Left hindlimb (tissue), 1 donor: ENCODE results near the gene ZNF644.
"Not testable (repeated sequence)": the region's sequence is repeated elsewhere in the genome, so short reads cannot be mapped to it uniquely, and the experiment has no call there.

Experiments used
- DNase-seq: peaks from one replicate; pipeline ENCODE4 v3.0.0-alpha.2; 2018

The ZNF644 gene

DNA sequence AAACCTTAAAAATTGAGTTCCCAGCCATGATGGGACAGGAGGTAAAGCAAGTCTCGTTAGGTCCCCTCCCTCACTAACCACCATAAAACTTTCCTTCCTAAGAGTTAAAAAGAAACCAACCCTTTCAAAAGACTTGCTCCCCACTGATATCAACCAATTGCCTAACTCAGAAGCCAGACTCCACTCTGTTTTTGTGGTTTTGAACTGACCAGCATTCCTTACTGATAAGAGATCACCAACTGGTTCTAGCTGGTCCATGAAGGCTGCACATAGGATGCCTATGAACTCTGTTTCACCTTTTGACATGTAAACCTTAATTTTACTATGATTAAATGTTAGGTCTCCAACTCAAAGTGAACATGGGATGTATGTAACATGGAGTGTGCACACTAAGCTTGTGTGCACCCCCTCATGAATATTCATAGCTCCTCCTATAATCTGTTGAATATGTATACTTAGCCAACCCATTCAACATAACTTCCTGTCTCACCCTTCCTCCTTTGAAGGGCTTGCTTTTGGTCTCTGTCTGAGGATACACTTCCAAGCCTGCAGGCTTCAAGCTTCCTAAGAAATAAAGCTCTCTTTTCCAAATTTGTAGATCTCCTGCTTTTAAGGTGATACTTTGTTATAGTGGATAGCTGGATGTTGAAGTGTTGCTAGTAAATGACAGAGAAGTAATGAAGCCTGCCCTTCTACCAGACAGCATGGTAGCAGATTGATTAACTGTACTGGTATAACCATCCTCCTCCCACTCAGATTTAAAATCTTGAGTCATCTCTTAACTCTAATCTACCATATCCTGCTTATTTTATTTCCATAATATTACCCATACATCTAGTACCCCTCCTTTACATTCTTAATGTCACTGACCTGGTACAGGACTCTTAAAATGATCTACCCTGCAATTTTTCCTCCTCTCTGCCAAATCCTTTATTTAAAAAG lies 95.6 kb downstream of the ZNF644 start:
- no peak for DNase-seq

DNA sequence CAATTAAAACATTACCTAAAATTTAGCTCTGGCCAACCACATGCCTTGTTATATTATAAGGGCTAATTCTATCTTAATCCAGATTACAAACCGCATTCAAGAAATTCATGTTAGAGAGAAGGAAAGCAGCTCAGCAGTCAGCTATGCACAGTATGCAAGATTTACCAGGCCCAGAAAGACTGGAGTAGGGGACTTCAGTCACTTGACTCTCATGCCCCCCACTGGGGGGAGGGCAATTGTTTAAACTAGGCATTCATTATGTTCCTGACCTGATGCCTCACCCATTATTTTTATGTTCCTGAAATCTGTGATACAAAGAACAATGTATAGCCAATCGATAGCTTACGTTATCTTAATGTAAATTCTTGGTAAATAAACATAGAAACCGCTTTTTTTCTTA lies 96.9 kb downstream of the ZNF644 start:
- DNase-seq = no peak

DNA sequence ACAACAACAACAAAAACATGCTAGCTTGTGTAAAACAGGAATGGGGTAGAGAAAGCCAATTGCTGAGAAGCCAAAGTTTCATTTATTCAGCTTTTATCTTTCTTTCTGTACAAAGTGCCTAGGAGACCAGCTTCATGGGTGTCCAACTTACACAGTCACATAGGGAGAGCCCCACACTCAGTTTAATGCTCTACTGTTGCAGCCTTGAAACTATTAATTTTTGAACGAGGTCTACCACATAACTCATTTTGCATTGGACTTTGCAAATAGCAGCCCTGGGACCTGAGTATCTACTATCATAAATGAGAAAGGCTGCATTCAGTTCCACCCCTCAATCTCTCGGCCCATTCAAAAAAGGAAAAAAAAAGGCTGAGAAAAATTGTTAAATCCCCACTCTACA lies 98.8 kb downstream of the ZNF644 start:
- no peak for DNase-seq

DNA sequence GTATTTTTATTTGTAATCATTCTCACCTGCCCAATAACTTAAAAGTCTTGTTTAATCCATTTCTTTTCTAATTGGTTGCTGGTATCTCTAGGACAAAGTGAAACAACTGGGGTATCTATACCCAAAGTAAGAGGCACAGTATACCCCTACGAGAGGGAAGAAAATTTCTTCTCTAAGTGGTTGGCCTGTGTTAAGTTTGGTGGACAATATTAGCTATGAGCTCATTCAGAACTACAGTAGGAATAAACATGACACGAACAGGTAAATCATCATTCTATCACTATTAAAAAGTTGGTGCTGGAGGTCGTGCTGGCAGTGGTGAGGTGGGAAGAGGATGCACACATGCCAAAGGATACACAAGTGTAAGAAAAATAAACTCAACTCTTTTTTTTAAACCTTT lies 99.6 kb downstream of the ZNF644 start:
- no peak for DNase-seq

DNA sequence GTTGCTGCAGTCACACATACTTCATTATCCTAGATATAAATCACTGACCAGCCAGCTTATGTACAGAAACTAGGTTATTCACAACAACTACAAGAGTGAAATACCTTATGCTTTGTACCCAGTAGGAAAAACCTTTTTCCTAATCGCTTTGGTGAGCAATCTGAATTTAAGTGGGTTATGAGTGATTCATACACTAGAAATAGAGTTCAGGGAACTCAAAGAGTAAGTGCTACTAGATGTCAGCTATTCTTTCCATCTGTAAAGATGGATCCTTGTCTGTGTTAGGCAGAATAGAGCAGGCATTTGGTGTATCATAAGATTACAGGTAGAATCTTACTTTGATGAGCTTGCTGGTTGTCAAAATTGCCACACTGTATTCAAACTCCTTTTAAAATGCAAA lies 101.9 kb downstream of the ZNF644 start:
- no peak for DNase-seq

DNA sequence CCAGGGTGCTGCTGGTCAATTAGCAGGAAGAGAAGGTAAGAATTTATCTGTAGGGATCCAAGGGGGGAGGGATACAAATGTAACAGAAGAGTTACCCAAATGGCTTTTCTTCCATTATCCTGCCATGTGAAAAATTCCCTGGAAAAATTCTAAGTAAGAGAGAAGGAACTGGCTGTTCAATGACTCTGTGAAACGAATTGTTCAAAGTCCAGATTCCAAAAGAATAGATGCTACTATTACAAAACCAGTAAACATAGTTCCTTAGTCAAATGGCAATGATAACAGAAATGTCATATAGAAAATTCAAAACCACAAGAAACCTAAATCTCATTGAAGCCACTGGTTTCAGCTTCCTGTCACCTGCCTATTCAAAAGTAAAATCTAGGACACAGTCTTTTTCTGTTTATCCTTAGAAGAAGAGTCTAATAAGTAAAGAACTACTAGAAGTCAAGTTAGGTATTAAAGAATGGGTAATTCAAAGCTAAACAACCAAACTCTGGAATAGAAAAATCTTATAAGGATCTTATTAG lies 102.6 kb downstream of the ZNF644 start:
- no peak for DNase-seq

DNA sequence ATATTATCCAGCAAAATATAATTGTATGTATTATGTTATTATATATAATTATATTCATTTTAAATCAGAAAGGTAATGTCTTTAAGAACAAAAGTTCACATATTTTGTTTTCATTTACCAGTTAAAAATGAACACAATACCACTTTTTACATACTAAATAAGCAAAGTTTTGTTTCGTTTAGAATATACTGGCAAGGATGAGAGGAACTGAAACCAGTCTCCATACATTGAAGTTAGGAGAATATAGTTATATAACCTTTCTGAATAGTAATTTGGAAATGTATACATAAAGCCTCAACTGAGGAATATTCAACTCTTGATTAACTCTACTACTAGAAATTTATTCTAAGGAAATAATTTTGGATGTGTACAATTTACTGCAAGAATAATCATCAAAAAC lies 110.5 kb downstream of the ZNF644 start:
- no peak for DNase-seq

DNA sequence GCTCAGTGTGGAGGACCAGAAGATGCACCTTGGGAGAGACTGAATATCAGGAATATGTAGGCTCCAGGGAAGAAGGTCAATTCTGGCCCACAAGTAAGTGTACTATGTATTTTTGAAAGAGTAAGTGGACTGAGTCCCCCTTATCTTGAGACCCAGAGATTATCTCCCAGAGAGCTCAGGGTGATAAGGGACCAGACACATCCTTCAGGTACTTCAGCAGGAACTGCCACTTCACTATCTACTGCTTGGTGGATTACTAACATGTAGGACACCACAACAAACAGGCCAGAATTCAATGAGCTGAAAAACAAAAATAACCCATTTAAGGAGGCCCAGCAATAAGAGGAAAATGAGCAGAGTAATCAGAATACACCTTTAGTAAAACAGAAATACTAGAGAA lies 119.2 kb downstream of the ZNF644 start:
- no peak for DNase-seq

DNA sequence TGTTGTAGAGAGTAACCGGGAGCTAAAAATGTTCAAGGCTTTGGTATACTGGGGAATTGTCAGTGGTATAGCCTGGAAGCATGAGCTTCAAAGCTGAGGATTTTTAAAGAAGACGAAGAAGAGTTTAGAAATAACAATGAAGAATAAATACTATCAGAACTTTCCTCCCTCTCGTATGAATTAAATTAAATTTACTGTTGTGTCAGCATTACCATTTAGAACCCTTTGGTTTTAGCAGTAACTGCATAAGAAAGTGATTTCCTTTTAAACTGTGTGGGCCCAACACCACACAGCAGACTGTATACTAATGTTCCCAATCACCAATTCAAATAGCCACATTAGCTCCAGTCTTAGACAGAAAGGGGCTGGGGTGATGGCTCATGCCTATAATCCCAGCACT lies 122.6 kb downstream of the ZNF644 start:
- no peak for DNase-seq

DNA sequence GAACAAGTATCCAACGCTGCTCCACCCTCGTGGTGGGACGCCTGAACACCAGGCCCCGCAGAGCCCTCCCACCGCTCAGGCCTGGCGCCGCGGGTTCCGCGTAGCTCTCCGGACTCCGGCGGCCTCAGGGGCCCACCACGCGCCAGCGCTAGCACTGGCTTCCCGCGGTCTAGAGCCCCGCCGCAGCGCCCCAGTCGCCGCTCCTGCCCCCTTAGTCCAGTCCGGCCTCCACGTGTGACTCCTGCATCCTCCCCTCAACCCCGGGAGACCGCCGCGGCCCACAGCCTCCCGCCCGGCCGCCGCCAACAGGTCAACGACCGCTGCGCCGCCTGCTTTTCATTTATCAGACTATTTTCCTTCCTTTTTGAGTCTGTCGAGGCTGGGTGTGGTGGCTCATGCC lies 128.2 kb downstream of the ZNF644 start:
- DNase-seq = not testable (repeated sequence)

DNA sequence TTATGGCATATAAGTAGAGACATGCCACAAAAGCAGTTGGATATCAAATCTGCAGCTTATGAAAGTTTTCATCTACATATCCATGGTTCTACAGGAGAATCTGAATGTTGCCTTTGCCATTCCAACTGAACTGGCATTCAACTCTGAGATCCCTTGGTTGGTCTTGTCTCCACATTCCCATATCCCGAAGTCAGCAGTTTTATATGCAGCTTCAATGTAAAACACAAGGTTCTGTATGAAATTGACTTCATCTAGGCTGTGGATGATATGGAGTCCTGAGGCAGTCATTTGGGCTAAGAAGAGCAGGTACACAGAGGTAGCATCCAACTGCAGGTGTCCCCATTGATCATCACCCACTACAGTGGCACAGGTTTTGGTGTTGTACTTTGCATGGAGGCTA lies 129.0 kb downstream of the ZNF644 start:
- not testable (repeated sequence) for DNase-seq

DNA sequence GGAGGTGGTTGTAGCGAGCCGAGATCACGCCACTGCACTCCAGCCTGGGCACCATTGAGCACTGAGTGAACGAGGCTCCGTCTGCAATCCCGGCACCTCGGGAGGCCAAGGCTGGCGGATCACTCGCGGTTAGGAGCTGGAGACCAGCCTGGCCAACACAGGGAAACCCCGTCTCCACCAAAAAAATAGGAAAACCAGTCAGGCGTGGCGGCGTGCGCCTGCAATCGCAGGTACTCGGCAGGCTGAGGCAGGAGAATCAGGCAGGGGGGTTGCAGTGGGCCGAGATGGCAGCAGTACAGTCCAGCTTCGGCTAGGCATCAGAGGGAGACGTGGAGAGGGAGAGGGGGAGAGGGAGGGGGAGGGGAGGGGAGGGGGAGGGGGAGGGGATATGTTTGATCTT lies 129.6 kb downstream of the ZNF644 start:
- not testable (repeated sequence) for DNase-seq

DNA sequence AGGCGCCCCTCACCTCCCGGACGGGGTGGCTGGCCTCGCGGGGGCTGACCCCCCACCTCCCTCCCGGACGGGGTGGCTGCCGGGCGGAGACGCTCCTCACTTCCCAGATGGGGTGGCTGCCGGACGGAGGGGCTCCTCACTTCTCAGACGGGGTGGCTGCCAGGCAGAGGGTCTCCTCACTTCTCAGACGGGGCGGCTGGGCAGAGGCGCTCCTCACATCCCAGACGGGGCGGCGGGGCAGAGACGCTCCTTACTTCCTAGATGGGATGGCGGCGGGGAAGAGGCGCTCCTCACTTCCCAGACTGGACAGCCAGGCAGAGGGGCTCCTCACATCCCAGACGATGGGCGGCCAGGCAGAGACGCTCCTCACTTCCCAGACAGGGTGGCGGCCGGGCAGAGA lies 130.1 kb downstream of the ZNF644 start:
- DNase-seq = not testable (repeated sequence)

DNA sequence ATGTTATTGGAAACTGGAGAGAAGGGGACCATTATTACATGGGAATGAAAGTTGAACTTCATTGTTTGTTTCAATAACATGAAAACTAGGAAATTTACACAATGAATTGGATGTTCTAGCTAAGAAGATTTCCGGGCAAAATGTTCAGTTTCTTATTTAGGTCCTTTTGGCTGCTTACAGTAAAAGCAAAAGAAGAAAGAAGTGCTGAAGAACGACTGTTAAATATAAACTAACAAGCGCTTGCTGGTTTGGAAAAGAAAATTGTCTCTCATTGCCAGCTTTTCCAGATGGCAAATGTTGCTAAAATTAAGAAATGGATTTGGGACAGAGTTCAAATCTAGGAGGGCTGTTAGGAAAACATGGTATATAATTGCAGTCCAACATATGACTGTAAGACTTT lies 139.6 kb downstream of the ZNF644 start:
- no peak for DNase-seq

DNA sequence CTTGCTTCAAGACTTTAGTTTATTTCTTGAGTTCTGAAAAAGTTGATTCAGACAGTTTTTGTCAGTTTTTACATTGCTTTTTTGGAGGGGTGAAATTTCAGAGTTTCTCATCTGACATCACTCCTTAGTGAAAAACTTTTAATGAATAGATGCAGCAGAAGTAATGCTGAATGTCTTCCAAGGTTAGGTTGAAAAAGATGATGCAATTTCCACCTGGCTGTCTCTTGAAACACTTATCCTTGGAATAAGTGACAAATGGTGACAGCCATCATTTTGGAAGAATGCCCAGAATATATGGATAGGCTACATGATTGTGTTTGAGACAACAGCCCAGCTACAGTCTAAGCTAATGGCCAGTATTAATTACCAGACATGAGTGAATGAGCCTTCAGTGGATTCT lies 140.8 kb downstream of the ZNF644 start:
- DNase-seq = no peak

DNA sequence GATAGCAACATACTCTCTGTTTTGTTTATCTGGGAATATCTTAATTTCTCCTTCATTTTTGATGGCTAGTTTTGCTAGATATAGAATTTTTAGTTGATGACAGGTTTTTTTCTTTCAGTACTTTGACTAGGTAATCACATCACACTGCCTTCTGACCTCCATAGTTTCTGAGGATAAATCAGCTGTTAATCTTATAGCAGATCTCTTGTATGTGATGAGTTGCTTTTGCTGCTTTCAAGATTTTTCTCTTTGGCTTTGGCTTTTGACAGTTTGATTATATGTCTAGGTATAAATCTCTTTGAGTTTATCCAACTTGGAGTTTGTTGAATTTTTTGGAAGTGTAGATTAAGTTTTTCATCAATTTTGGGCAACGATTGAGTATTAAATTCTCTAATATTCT lies 142.6 kb downstream of the ZNF644 start:
- no peak for DNase-seq

DNA sequence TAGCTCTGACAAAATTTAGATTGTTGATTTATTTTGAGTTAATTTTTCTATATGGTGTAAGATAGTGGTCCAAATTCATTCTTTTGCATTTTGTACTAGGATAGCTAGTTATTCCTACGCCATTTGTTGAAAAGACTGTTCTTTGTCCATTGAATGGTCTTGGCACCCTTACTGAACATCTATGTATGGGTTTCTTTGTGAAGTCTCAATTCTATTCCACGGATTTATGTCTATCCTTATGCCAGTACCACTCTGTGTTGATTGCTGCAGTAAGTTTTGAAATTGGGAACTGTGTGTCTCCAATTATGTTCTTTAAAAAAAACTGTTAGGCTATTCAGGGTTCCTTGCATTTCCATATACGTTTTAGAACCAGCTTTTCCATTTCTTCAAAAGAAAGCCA lies 145.7 kb downstream of the ZNF644 start:
- DNase-seq = no peak
